Fibroblast of pulmonary artery (primary cell): Measurements from ENCODE around the gene SORL1.
"Not testable (repeated sequence)": the region's sequence is repeated elsewhere in the genome, so short reads cannot be mapped to it uniquely, and the experiment has no call there.

Experiments
- DNase-seq: peaks from one replicate; pipeline ENCODE4 v3.0.0-alpha.2; 2010; ENCODE audit warnings: low read depth
- H3K4me3 ChIP-seq: replicated peaks from 2 replicates; pipeline ENCODE4 v1.5.1; 2011; ENCODE audit warnings: low read depth, mild to moderate bottlenecking, control low read depth, low read length, moderate library complexity
- TF ChIP-seq, protein P1 (sequence below): IDR thresholded peaks from 2 replicates; pipeline ENCODE4 v1.5.1; 2011; ENCODE audit warnings: mild to moderate bottlenecking, control low read depth, low read length, inconsistent platforms; ENCODE audit errors: missing control alignments

Gene SORL1, protein sequence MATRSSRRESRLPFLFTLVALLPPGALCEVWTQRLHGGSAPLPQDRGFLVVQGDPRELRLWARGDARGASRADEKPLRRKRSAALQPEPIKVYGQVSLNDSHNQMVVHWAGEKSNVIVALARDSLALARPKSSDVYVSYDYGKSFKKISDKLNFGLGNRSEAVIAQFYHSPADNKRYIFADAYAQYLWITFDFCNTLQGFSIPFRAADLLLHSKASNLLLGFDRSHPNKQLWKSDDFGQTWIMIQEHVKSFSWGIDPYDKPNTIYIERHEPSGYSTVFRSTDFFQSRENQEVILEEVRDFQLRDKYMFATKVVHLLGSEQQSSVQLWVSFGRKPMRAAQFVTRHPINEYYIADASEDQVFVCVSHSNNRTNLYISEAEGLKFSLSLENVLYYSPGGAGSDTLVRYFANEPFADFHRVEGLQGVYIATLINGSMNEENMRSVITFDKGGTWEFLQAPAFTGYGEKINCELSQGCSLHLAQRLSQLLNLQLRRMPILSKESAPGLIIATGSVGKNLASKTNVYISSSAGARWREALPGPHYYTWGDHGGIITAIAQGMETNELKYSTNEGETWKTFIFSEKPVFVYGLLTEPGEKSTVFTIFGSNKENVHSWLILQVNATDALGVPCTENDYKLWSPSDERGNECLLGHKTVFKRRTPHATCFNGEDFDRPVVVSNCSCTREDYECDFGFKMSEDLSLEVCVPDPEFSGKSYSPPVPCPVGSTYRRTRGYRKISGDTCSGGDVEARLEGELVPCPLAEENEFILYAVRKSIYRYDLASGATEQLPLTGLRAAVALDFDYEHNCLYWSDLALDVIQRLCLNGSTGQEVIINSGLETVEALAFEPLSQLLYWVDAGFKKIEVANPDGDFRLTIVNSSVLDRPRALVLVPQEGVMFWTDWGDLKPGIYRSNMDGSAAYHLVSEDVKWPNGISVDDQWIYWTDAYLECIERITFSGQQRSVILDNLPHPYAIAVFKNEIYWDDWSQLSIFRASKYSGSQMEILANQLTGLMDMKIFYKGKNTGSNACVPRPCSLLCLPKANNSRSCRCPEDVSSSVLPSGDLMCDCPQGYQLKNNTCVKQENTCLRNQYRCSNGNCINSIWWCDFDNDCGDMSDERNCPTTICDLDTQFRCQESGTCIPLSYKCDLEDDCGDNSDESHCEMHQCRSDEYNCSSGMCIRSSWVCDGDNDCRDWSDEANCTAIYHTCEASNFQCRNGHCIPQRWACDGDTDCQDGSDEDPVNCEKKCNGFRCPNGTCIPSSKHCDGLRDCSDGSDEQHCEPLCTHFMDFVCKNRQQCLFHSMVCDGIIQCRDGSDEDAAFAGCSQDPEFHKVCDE (N-terminal part only)

DNA sequence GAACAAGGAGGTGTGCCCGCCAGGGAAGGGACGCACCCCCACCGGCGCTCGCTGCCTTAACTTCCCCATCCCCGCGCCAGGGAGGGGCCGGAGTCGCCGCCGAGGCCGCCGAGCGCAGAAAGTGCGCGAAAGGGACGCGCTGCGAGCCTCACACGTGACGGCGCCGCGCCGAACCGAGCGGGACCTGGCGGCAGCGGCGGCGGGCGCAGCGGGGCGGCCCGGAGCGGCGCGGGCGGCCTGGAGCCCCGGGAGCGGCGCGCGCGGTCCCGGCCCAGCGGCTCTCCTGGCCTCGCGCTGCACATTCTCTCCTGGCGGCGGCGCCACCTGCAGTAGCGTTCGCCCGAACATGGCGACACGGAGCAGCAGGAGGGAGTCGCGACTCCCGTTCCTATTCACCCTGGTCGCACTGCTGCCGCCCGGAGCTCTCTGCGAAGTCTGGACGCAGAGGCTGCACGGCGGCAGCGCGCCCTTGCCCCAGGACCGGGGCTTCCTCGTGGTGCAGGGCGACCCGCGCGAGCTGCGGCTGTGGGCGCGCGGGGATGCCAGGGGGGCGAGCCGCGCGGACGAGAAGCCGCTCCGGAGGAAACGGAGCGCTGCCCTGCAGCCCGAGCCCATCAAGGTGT is at the start of gene SORL1:
Gene SORL1 (plus strand): TSS at position 329 of the 623 bp plus-strand sequence. CDS start 18 bp downstream, at position 347.
- H3K4me3 ChIP-seq: peak within 1 kb of the TSS; percentile 42
- TF ChIP-seq, protein P1, sequence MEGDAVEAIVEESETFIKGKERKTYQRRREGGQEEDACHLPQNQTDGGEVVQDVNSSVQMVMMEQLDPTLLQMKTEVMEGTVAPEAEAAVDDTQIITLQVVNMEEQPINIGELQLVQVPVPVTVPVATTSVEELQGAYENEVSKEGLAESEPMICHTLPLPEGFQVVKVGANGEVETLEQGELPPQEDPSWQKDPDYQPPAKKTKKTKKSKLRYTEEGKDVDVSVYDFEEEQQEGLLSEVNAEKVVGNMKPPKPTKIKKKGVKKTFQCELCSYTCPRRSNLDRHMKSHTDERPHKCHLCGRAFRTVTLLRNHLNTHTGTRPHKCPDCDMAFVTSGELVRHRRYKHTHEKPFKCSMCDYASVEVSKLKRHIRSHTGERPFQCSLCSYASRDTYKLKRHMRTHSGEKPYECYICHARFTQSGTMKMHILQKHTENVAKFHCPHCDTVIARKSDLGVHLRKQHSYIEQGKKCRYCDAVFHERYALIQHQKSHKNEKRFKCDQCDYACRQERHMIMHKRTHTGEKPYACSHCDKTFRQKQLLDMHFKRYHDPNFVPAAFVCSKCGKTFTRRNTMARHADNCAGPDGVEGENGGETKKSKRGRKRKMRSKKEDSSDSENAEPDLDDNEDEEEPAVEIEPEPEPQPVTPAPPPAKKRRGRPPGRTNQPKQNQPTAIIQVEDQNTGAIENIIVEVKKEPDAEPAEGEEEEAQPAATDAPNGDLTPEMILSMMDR: peak; percentile 32
- DNase-seq: peak; percentile 33

DNA sequence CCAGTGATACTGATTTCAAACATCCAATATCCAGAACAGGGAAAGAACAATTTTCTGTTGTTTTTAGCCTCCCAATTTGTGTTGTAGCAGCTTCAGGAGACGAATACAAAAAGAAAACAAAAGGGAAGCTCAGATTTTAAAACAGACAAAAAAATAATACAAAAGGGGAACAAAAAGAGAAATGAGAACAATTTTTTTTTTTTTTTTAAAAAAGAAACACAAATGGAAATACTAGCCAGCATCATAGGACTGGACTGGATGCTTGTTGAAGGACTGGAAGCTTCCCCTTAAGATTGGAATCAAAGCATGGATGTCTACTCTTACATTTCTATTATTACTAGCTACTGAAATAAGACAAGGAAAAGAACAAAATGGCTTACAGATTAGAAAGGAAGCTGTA is 46.5 kb upstream of the SORL1 start:
- TF ChIP-seq, protein P1: no peak
- no peak overlapping the region for H3K4me3 ChIP-seq
- DNase-seq: no peak

DNA sequence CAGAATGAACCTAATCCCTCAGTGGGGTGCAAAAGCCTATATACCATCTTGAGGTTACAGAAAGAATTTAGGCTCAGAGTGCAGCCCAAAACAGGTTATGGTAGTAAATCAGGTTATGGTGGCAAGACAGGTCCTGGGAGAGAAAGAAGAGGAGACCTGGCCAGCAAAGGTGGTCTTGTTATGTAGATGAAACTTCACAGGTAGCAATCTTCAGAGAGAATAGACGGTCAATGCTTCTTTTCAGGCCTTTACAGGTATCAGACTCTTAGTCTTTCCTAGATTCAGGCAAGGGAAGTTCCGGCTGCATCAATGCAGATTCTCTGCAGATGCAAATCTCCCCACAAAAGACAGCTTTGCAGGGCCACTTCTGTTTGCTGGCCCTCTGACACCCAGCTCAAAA is 45.8 kb upstream of the SORL1 start:
- H3K4me3 ChIP-seq: no peak overlapping the region
- no peak for DNase-seq
- TF ChIP-seq, protein P1: no peak

DNA sequence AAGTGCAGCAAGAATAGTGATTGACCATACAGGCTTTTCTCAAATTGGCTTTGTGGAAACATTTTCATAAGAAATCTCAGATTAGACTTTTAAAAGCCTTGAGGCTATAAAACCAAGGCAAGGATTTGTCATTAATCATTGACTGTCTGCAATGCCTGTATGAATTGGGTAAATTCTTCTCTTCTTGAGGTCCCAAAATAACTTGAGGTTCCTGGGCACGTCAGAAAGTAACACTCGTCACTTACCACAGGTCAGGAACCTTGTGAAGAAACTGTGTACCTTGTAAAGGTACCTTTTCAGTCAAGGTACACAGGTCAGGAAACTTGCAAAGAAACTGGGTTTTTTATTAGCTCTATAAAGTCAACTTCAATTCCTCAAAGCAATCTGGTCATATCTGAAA is 43.3 kb upstream of the SORL1 start:
- TF ChIP-seq, protein P1: no peak
- no peak for DNase-seq
- H3K4me3 ChIP-seq: no peak overlapping the region

DNA sequence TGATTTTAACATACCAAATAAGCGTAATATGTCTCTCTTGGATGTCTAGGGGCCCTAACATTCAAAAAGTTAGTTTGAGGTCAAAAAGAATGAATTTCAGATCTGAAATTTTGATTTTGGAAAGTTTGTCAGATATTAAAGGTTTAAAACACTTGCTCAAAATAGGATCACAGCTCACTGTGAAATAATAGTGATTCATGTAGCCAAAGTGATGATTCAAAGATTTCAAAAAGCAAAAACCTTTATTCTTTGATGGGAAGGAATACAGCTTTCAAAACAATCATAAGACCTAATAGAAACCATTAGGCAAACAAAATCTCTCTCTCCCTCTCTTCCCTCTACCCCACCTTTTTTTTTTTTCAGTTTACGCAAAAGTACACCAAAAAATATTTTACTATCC is 42.1 kb upstream of the SORL1 start:
- not testable (repeated sequence) for DNase-seq

DNA sequence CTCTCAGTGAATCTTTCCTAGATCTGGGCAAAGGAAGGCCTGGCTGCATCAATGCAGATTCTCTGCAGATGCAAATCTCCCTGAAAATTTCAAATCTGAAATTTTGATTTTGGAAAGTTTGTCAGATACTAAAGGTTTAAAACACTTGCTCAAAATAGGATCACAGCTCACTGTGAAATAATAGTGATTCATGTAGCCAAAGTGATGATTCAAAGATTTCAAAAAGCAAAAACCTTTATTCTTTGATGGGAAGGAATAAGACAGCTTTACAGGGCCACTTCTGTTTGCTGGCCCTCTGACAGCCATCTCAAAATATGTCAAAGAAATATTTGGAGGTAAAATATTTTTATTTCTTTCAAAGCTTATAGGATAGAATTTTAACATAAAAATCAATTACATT is 40.8 kb upstream of the SORL1 start:
- DNase-seq, H3K4me3 ChIP-seq: not testable (repeated sequence)

More for the DNA sequence above, 42.1 kb upstream of the SORL1 start:
- H3K4me3 ChIP-seq: not testable (repeated sequence)

DNA sequence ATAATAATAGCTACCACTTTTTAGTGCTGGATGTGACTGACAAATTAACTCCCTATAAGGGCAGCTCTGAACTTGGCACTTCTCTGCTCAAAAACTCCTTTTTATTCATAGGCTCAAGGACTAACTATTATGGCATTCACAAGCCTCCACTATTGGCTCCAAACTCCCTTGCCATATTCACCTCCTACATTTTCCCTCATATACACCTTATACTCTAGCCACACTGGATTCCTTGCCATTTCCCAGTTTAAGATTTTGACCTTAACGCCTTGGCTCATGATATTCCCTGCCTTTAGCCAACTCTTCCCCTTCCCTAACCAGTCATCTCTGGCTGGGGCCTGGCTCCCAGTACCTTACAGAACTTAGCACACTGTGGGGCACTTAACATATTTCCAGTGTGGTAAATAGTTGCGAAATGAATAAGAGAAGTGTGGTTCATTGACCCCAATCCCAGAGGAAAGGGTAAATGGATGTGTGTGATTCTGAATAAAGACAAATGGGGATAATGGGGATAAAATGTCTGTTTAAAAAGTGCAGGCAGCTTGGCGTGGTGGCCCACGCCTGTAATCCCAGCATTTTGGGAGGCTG is 40.0 kb upstream of the SORL1 start:
- no peak overlapping the region for H3K4me3 ChIP-seq
- DNase-seq: no peak
- TF ChIP-seq, protein P1: no peak
